GM12878 (cell line): Measurements from ENCODE around the gene STAT3. TPM values are rescaled to one million over a fixed set of nuclear protein-coding genes. Genes with fewer than 3 reads are reported as not detected.

Source experiments
- ATAC-seq: fragments of 200-7000 bp; cut with Tn5 transposase; 3 replicates; pipeline ENCODE4 v1.9.1; 2020; ENCODE audit warnings: mild to moderate bottlenecking, moderate library complexity
- BruUV-seq: library from RNA; stranded (reverse); fragments of 400-500 nt; replicated peaks from 2 replicates; lab custom pipeline; 2021; lab: Mats Ljungman, UMichigan
- CTCF ChIA-PET: fragments of 300-600 bp; sonication (Branson Sonifier 250); formaldehyde crosslinking; extraction: SDS; loops from one replicate; lab custom pipeline; 2021; ENCODE audit warnings: inconsistent platforms; lab: Yijun Ruan, JAX
- POLR2A ChIA-PET: fragments of 350-600 bp; formaldehyde crosslinking; extraction: SDS; loops from one replicate; lab custom pipeline; 2021; ENCODE audit warnings: inconsistent platforms; lab: Charles Lee
- RAD21 ChIA-PET: fragments of 300-600 bp; sonication (Branson Sonifier 250); formaldehyde crosslinking; loops from one replicate; lab custom pipeline; 2023; ENCODE audit warnings: antibody characterized with exemption; ENCODE audit not compliant: unreplicated experiment; lab: Charles Lee
- SMC1A ChIA-PET: fragments of 300-600 bp; sonication (Branson Sonifier 250); formaldehyde crosslinking; loops from one replicate; lab custom pipeline; 2023; ENCODE audit not compliant: unreplicated experiment, uncharacterized antibody; lab: Charles Lee
- DNase-seq: peaks from one replicate; pipeline ENCODE4 v3.0.0-alpha.2; 2011; ENCODE audit warnings: low read depth, low spot score
- FAIRE-seq: peaks from 3 replicates; lab custom pipeline; 2011; peaks lifted over from hg19 to GRCh38; lab: Jason Lieb, UNC
- H2AFZ ChIP-seq: 2 replicates; pipeline ENCODE4 v1.6.0; 2011; ENCODE audit warnings: low read depth, low read length, control low read depth; ENCODE audit not compliant: control insufficient read depth
- H3K27ac ChIP-seq: 2 replicates; pipeline ENCODE4 v1.5.1; 2011; ENCODE audit warnings: control low read depth; ENCODE audit not compliant: control insufficient read depth, insufficient read depth
- H3K27me3 ChIP-seq, 2 experiments: replicated peaks in 1 of 2; 2 replicates each; pipeline versions ENCODE4 v1.6.0 to v1.6.1; 2011; ENCODE audit warnings: low read length in 1 of 2; ENCODE audit not compliant: control insufficient read depth in 2 of 2, insufficient read depth in 2 of 2
- H3K36me3 ChIP-seq, 2 experiments: 2 replicates each; pipeline ENCODE4 v1.5.1; 2011; ENCODE audit warnings: low read length in 1 of 2; ENCODE audit not compliant: control insufficient read depth in 2 of 2, insufficient read depth in 2 of 2
- H3K4me1 ChIP-seq: 2 replicates; pipeline ENCODE4 v1.6.1; 2011; ENCODE audit warnings: mild to moderate bottlenecking, low read length, moderate library complexity, mixed read lengths; ENCODE audit not compliant: control insufficient read depth, insufficient read depth
- H3K4me2 ChIP-seq: 2 replicates; pipeline ENCODE4 v1.6.0; 2011; ENCODE audit warnings: control low read depth; ENCODE audit not compliant: control insufficient read depth, insufficient read depth
- H3K4me3 ChIP-seq: fragments of 200-600 bp; sonication (generic); 2 replicates; pipeline ENCODE4 v1.5.1; 2016
- H3K79me2 ChIP-seq: 2 replicates; pipeline ENCODE4 v1.6.0; 2011; ENCODE audit warnings: low read length; ENCODE audit not compliant: control insufficient read depth, insufficient read depth
- H3K9ac ChIP-seq: 2 replicates; pipeline ENCODE4 v1.8.0; 2011; ENCODE audit warnings: low read length, control low read depth, mixed read lengths; ENCODE audit not compliant: control insufficient read depth, insufficient read depth
- H3K9me3 ChIP-seq: replicated peaks from 3 replicates; pipeline ENCODE4 v1.5.1; 2011; ENCODE audit warnings: mild to moderate bottlenecking, low read length; ENCODE audit not compliant: control insufficient read depth, insufficient read depth
- H4K20me1 ChIP-seq: 2 replicates; pipeline ENCODE4 v1.6.0; 2011; ENCODE audit not compliant: control insufficient read depth, insufficient read depth
- ATF3 ChIP-seq: IDR thresholded peaks from 2 replicates; pipeline ENCODE4 v1.6.1; 2011; ENCODE audit warnings: low read depth, mild to moderate bottlenecking, low read length, moderate library complexity, borderline replicate concordance; ENCODE audit errors: extremely low read depth
- CHD1 ChIP-seq: IDR thresholded peaks from 2 replicates; pipeline ENCODE4 v1.6.1; 2012; ENCODE audit warnings: low read depth, low read length, improper control_type of control experiment
- CHD4 ChIP-seq: fragments of 200-600 bp; sonication (generic); IDR thresholded peaks from 2 replicates; pipeline ENCODE4 v1.6.1; 2016; ENCODE audit warnings: mild to moderate bottlenecking
- E2F4 ChIP-seq: IDR thresholded peaks from 2 replicates; pipeline ENCODE4 v1.6.1; 2012; ENCODE audit warnings: low read depth, low read length, improper control_type of control experiment
- EP300 ChIP-seq, 2 experiments: fragments of 150-350 bp in 1 of 2; IDR thresholded peaks; 2 replicates each; pipeline ENCODE4 v1.6.1; 2011 to 2012; ENCODE audit warnings: low read depth in 2 of 2, low read length in 2 of 2, borderline replicate concordance in 1 of 2, improper control_type of control experiment in 1 of 2, inconsistent platforms in 1 of 2; ENCODE audit not compliant: control insufficient read depth in 1 of 2
- JUNB ChIP-seq: IDR thresholded peaks from 2 replicates; pipeline ENCODE4 v1.6.1; 2016; ENCODE audit warnings: antibody characterized with exemption, mild to moderate bottlenecking
- MEF2A ChIP-seq: IDR thresholded peaks from 2 replicates; pipeline ENCODE4 v1.6.1; 2011; ENCODE audit warnings: low read depth, mild to moderate bottlenecking, low read length, moderate library complexity; ENCODE audit not compliant: insufficient read depth
- MTA3 ChIP-seq: IDR thresholded peaks from 2 replicates; pipeline ENCODE4 v1.6.1; 2012; ENCODE audit warnings: low read length, inconsistent platforms, borderline replicate concordance
- MYC ChIP-seq: IDR thresholded peaks from 2 replicates; pipeline ENCODE4 v1.6.1; 2011; ENCODE audit warnings: mild to moderate bottlenecking, low read length, moderate library complexity, inconsistent platforms; ENCODE audit not compliant: insufficient read depth, insufficient replicate concordance, insufficient read length, severe bottlenecking
- NFIC ChIP-seq: IDR thresholded peaks from 2 replicates; pipeline ENCODE4 v1.6.1; 2012; ENCODE audit warnings: low read depth, mild to moderate bottlenecking, inconsistent platforms, low read length, moderate library complexity
- NFXL1 ChIP-seq: fragments of 450-650 bp; IDR thresholded peaks from 2 replicates; pipeline ENCODE4 v1.6.1; 2017; ENCODE audit warnings: antibody characterized with exemption, mild to moderate bottlenecking, borderline replicate concordance
- PAX5 ChIP-seq: IDR thresholded peaks from 2 replicates; pipeline ENCODE4 v1.6.1; 2011; ENCODE audit warnings: low read depth, low read length, borderline replicate concordance
- PBX3 ChIP-seq: IDR thresholded peaks from 2 replicates; pipeline ENCODE4 v1.6.1; 2011; ENCODE audit warnings: mild to moderate bottlenecking, low read depth, low read length, moderate library complexity; ENCODE audit not compliant: insufficient replicate concordance
- POLR2AphosphoS5 ChIP-seq: IDR thresholded peaks from 2 replicates; pipeline ENCODE4 v1.6.1; 2011; ENCODE audit warnings: mild to moderate bottlenecking, low read length, inconsistent platforms
- RBBP5 ChIP-seq: fragments of 200-600 bp; sonication (generic); conservative IDR thresholded peaks from 2 replicates; pipeline ENCODE4 v1.6.1; 2016
- RELA ChIP-seq: fragments of 450-650 bp; IDR thresholded peaks from 2 replicates; pipeline ENCODE4 v1.8.0; 2014; ENCODE audit warnings: borderline replicate concordance; ENCODE audit not compliant: partially characterized antibody
- SP1 ChIP-seq: IDR thresholded peaks from one replicate; pipeline ENCODE4 v1.6.1; 2011; ENCODE audit warnings: low read depth, low read length
- TAF1 ChIP-seq: IDR thresholded peaks from 2 replicates; pipeline ENCODE4 v1.6.1; 2011; ENCODE audit warnings: mild to moderate bottlenecking, low read depth, low read length, borderline replicate concordance
- YY1 ChIP-seq: IDR thresholded peaks from 2 replicates; pipeline ENCODE4 v1.6.1; 2011; ENCODE audit warnings: low read depth, mild to moderate bottlenecking, low read length
- ZBED1 ChIP-seq: IDR thresholded peaks from 2 replicates; pipeline ENCODE4 v1.6.1; 2016; ENCODE audit warnings: borderline replicate concordance
- WGBS: methylation state at CpG from one replicate; pipeline ENCODE4 v1.1.6; 2016; ENCODE audit warnings: low lambda C conversion rate; ENCODE audit not compliant: insufficient replicate concordance, insufficient coverage; ENCODE audit errors: missing lambda C conversion rate; 5-methylcytosine and 5-hydroxymethylcytosine counted together
- in situ Hi-C: fragments of 300-500 bp; cut with MboI; formaldehyde crosslinking; loops from 9 replicates; pipeline ENCODE4 v1.14.3; 2018; ENCODE audit warnings: mixed read lengths
- intact Hi-C: fragments of 100-400 bp; cut with micrococcal nuclease; formaldehyde crosslinking; loops from one replicate; pipeline ENCODE4 v1.14.2; 2022; ENCODE audit not compliant: unreplicated experiment
- polyA plus RNA-seq, 11 experiments: library from polyadenylated mRNA; depleted of rRNA in 4 of 11; unstranded in 6 of 11; stranded (reverse) in 5 of 11; fragments of >200 nt; fragmentation: Nextera tagmentation in 4 of 11; fragmentation: Illumina TruSeq in 1 of 11; extraction: Ambion mirVana in 4 of 11; extraction: Trizol in 1 of 11; gene quantifications; 1 replicate in 1 of 11; 2 replicates in 10 of 11; pipeline versions ENCODE4 v1.2.1 to v1.2.3, GENCODE V29; 2011 to 2016; ENCODE audit warnings: inconsistent platforms in 2 of 11, missing spikeins in 2 of 11, low read depth in 1 of 11
- total RNA-seq, 4 experiments: library from RNA; depleted of rRNA in 3 of 4; stranded (reverse); fragments of >200 nt in 3 of 4; fragmentation: Illumina TruSeq in 1 of 4; extraction: Trizol in 1 of 4; gene quantifications; 2 replicates each; pipeline versions ENCODE4 v1.2.1 to v1.2.3, GENCODE V29; 2013 to 2021

The STAT3 gene
- total and polyA plus RNA-seq, 10 of the 15 experiments (the other 5 are each of a cell fraction or from before 2014, with no cell fraction given): 18.4 to 96.4 (median 60.9) TPM

- RAD21 ChIA-PET: no interaction called here
- H3K36me3 ChIP-seq: 0 out of 4 replicates have a peak, but pooled peaks cover 0 to 4% of the 10 kb centered on the region in 2 experiments
- H3K4me2 ChIP-seq: no peak overlapping the region
- H3K27ac ChIP-seq: 0 out of 2 replicates have a peak overlapping the region, but pooled peaks have one; percentile 12
- H4K20me1 ChIP-seq: no peaks in the 10 kb centered on the region
- H3K4me3 ChIP-seq: peak overlapping the region; percentile 38; the same call in 1 of the 2 replicates
- BruUV-seq: no TSS peak
- H3K4me1 ChIP-seq: peaks cover 19% of the 10 kb centered on the region
- in situ Hi-C loops: no loop called here
- ATAC-seq (no peak), DNase-seq (no peak), FAIRE-seq (no peak)
- POLR2A ChIA-PET: interaction anchor here (0.6 to 1.4 kb wide), 5 partner anchors 22 to 46 kb away, joined by 3 to 7 read pairs (median 6); no protein-coding TSS in a partner anchor
- SMC1A ChIA-PET: interaction anchor here (0.6 to 0.8 kb wide), 2 partner anchors 10 to 12 kb away, joined by 3 to 4 read pairs; no protein-coding TSS in a partner anchor
- H3K9ac ChIP-seq: no peak overlapping the region
- H2AFZ ChIP-seq: no peak overlapping the region
- H3K79me2 ChIP-seq: peaks cover 90% of the 10 kb centered on the region
- intact Hi-C loops: no loop called here
- CTCF ChIA-PET: no interaction called here
- TF ChIP-seq RBBP5: no peak
- TF ChIP-seq ZBED1: no peak
- no peak for TF ChIP-seq TAF1
- no peak for TF ChIP-seq PAX5
- no peak for TF ChIP-seq E2F4
- no peak for TF ChIP-seq CHD1
- TF ChIP-seq RELA: no peak
- TF ChIP-seq ATF3: no peak
- TF ChIP-seq MTA3: no peak
- TF ChIP-seq CHD4: no peak
- TF ChIP-seq POLR2AphosphoS5: no peak
- no peak for TF ChIP-seq EP300 (IDR thresholded peaks at IDR 0.05; ENCODE audit: borderline replicate concordance in 1 of 2, control insufficient read depth in 1 of 2, low read depth in 2 of 2, low read length in 2 of 2)
- no peak for TF ChIP-seq MEF2A
- no peak for TF ChIP-seq NFIC
- TF ChIP-seq PBX3: no peak
- TF ChIP-seq YY1: no peak
- TF ChIP-seq JUNB: no peak
- TF ChIP-seq MYC: no peak
- no peak for TF ChIP-seq SP1
- no peak for TF ChIP-seq NFXL1
- 98% methylated on average over 3 of the region's 3 CpGs for WGBS
- H3K27me3 ChIP-seq: no peaks in the 10 kb centered on the region
- no peaks in the 10 kb centered on the region for H3K9me3 ChIP-seq
Measured at GRCh38 chr17:42381898-42382297, 6.3 kb downstream of the STAT3 start.
